B cell (primary cell): ENCODE measurements around the gene AFG3L2. TPM values are rescaled to one million over a fixed set of nuclear protein-coding genes. Genes with fewer than 3 reads are reported as not detected.
A peak's percentile ranks its signal among the peaks of the same experiment; 100 is the strongest.

Experiments used
- ATAC-seq: fragments of 200-7000 bp; cut with Tn5 transposase; one replicate; pipeline ENCODE4 v1.10.0; 2021; ENCODE audit warnings: low read depth, mild to moderate bottlenecking, moderate number of reproducible peaks, moderate library complexity
- CTCF ChIA-PET: fragments of 350-600 bp; sonication (Branson Sonifier 250); formaldehyde crosslinking; loops from one replicate; lab custom pipeline; 2021; ENCODE audit warnings: antibody characterized with exemption, inconsistent platforms; lab: Charles Lee
- POLR2A ChIA-PET: fragments of 350-600 bp; sonication (Branson Sonifier 250); formaldehyde crosslinking; loops from one replicate; lab custom pipeline; 2021; ENCODE audit warnings: antibody characterized with exemption; lab: Charles Lee
- DNase-seq: peaks from one replicate; pipeline ENCODE4 v3.0.0; 2013
- H2AFZ ChIP-seq: 2 replicates; pipeline ENCODE4 v1.6.1; 2012; ENCODE audit warnings: mild to moderate bottlenecking, low read depth, low read length; ENCODE audit not compliant: insufficient read depth, poor library complexity, severe bottlenecking
- H3K27ac ChIP-seq, 2 donors: 1 replicate in 1 of 2; 2 replicates in 1 of 2; pipeline ENCODE4 v1.5.1; 2012 to 2013; ENCODE audit warnings: low read length in 2 of 2, mild to moderate bottlenecking in 2 of 2, moderate library complexity in 1 of 2
- H3K27me3 ChIP-seq, 4 experiments: fragments of 200-600 bp in 1 of 4; sonication (generic) in 1 of 4; replicated peaks in 1 of 4; 1 replicate in 2 of 4; 2 replicates in 2 of 4; pipeline versions ENCODE4 v1.6.1 to v1.7.0; 2013 to 2016; ENCODE audit warnings: low read length in 3 of 4, mild to moderate bottlenecking in 2 of 4, mixed read lengths in 1 of 4, moderate library complexity in 1 of 4; ENCODE audit not compliant: insufficient read depth in 4 of 4, control insufficient read depth in 3 of 4; ENCODE audit errors: control extremely low read depth in 1 of 4
- H3K36me3 ChIP-seq, 2 experiments: replicated peaks in 1 of 2; 1 replicate in 1 of 2; 2 replicates in 1 of 2; pipeline versions ENCODE4 v1.6.1 to v1.7.1; 2013; ENCODE audit warnings: low read length in 1 of 2; ENCODE audit not compliant: insufficient read depth in 2 of 2, control insufficient read depth in 1 of 2; ENCODE audit errors: control extremely low read depth in 1 of 2, extremely low read depth in 1 of 2
- H3K4me1 ChIP-seq, 2 donors: fragments of 200-600 bp in 1 of 2; sonication (generic) in 1 of 2; 1 replicate in 1 of 2; 2 replicates in 1 of 2; pipeline versions ENCODE4 v1.5.1 to v1.6.1; 2013 to 2017; ENCODE audit warnings: low read length in 2 of 2; ENCODE audit not compliant: control insufficient read depth in 2 of 2, insufficient read depth in 2 of 2
- H3K4me2 ChIP-seq: replicated peaks from 2 replicates; pipeline ENCODE3; 2012; ENCODE audit warnings: mild to moderate bottlenecking, low read depth, low read length; ENCODE audit not compliant: poor library complexity, severe bottlenecking
- H3K4me3 ChIP-seq, 5 experiments: fragments of 200-600 bp in 1 of 5; sonication (generic) in 1 of 5; 1 replicate in 3 of 5; 2 replicates in 2 of 5; pipeline versions ENCODE4 v1.5.1 to v1.7.0; 2011 to 2016; ENCODE audit warnings: low read length in 4 of 5, mild to moderate bottlenecking in 4 of 5, low read depth in 2 of 5, control low read depth in 1 of 5, moderate library complexity in 1 of 5; ENCODE audit not compliant: insufficient read depth in 1 of 5; ENCODE audit errors: control extremely low read depth in 1 of 5, extremely low read depth in 1 of 5
- H3K79me2 ChIP-seq: fragments of 200-600 bp; sonication (generic); one replicate; pipeline ENCODE4 v1.6.0; 2016; ENCODE audit warnings: low read length; ENCODE audit not compliant: control insufficient read depth, insufficient read depth
- H3K9ac ChIP-seq: fragments of 200-600 bp; sonication (generic); 2 replicates; pipeline ENCODE4 v1.6.1; 2017; ENCODE audit warnings: mild to moderate bottlenecking, low read length, moderate library complexity
- H3K9me3 ChIP-seq, 3 donors: one replicate each; pipeline versions ENCODE4 v1.6.1 to v1.7.1; 2013; ENCODE audit warnings: low read length in 2 of 3; ENCODE audit not compliant: control insufficient read depth in 2 of 3, insufficient read depth in 1 of 3; ENCODE audit errors: control extremely low read depth in 1 of 3
- H4K20me1 ChIP-seq: 2 replicates; pipeline ENCODE4 v1.6.0; 2012; ENCODE audit warnings: mild to moderate bottlenecking, low read length; ENCODE audit not compliant: insufficient read depth, control insufficient read depth, poor library complexity, severe bottlenecking
- H3K27ac Mint-ChIP-seq: one replicate; pipeline ENCODE4 v1.8.0; 2021; ENCODE audit warnings: mixed read lengths
- H3K27me3 Mint-ChIP-seq: one replicate; pipeline ENCODE4 v1.8.0; 2021; ENCODE audit warnings: mixed read lengths
- H3K4me1 Mint-ChIP-seq: one replicate; pipeline ENCODE4 v1.8.0; 2021; ENCODE audit warnings: mixed read lengths
- H3K4me3 Mint-ChIP-seq: one replicate; pipeline ENCODE4 v1.8.0; 2021; ENCODE audit warnings: mixed read lengths
- H3K9me3 Mint-ChIP-seq: one replicate; pipeline ENCODE4 v1.8.0; 2022; ENCODE audit warnings: mixed read lengths; ENCODE audit not compliant: insufficient read depth
- EZH2 ChIP-seq: IDR thresholded peaks from 2 replicates; pipeline ENCODE4 v1.6.1; 2012; ENCODE audit warnings: borderline replicate concordance, low read depth, mild to moderate bottlenecking, moderate library complexity, low read length; ENCODE audit not compliant: insufficient read depth, poor library complexity, severe bottlenecking
- WGBS: methylation state at CpG from one replicate; pipeline ENCODE4 v1.1.5; 2013; ENCODE audit warnings: missing lambda C conversion rate; ENCODE audit not compliant: insufficient coverage; 5-methylcytosine and 5-hydroxymethylcytosine counted together
- intact Hi-C: fragments of 100-400 bp; cut with micrococcal nuclease; formaldehyde crosslinking; loops from one replicate; pipeline ENCODE4 v1.10.0; 2022
- polyA plus RNA-seq: library from polyadenylated mRNA; depleted of rRNA; stranded (reverse); fragments of >200 nt; gene quantifications from 2 replicates; pipeline ENCODE4 v1.2.3, GENCODE V29; 2012
- total RNA-seq, 2 donors: library from RNA; stranded (reverse); fragments of 120-200 nt in 1 of 2; gene quantifications; 1 replicate in 1 of 2; 2 replicates in 1 of 2; pipeline versions ENCODE4 v1.2.3 to v1.2.4, GENCODE V29; 2013 to 2022
- TF ChIP-seq, protein P1 (sequence below): fragments of 200-600 bp; IDR thresholded peaks from one replicate; pipeline ENCODE4 v1.8.0; 2022; ENCODE audit warnings: antibody characterized with exemption, mild to moderate bottlenecking

AFG3L2 gene
- total and polyA plus RNA-seq, 2 donors (not counting 1 experiment from before 2014, with no cell fraction given), result 11.9 to 40.7 TPM

DNA sequence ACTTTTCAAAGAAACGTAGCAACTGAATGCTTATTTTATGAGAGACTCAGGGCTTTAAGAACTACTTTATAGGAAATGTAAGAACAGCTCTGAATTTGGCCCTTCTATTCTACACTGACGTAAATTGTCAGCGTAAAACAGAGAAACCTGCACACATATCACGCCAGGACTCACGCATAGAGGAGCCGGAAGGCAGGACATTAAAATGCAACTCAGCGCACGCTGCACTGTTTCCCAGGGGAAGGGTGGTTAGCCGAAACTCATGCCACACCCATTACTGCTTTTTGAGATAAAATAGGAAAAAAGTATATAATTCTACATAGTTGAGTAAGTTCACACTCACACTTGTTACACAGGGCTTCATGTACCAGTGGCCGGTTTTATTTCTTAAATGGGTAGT, 61.5 kb downstream of the AFG3L2 start:
- Histone ChIP-seq H3K79me2 (no peaks in the 10 kb centered on the region), H3K4me1 (peaks cover 55 to 61% of the 10 kb centered on the region in 2 donors), H3K27ac (peak overlapping the region; percentile 82 to 84), H4K20me1 (no peaks in the 10 kb centered on the region), H2AFZ (peak overlapping the region; percentile 25), H3K36me3 (peaks cover 3 to 6% of the 10 kb centered on the region in 2 experiments), H3K4me2 (peak overlapping the region; percentile 61), H3K4me3 (peak overlapping the region in 3 of 5 experiments; percentile 8 to 47 (median 9)), H3K9me3 (peaks cover 6 to 15% (median 11%) of the 10 kb centered on the region in 3 donors), H3K27me3 (no peaks in the 10 kb centered on the region), H3K9ac (peak overlapping the region; percentile 39)
- TF ChIP-seq EZH2, result no peak
- TF ChIP-seq, protein P1, sequence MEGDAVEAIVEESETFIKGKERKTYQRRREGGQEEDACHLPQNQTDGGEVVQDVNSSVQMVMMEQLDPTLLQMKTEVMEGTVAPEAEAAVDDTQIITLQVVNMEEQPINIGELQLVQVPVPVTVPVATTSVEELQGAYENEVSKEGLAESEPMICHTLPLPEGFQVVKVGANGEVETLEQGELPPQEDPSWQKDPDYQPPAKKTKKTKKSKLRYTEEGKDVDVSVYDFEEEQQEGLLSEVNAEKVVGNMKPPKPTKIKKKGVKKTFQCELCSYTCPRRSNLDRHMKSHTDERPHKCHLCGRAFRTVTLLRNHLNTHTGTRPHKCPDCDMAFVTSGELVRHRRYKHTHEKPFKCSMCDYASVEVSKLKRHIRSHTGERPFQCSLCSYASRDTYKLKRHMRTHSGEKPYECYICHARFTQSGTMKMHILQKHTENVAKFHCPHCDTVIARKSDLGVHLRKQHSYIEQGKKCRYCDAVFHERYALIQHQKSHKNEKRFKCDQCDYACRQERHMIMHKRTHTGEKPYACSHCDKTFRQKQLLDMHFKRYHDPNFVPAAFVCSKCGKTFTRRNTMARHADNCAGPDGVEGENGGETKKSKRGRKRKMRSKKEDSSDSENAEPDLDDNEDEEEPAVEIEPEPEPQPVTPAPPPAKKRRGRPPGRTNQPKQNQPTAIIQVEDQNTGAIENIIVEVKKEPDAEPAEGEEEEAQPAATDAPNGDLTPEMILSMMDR, result no peak
- ATAC-seq (peak; percentile 71), DNase-seq (peak; percentile 55)
- CTCF ChIA-PET, result no interaction called here
- Mint-ChIP-seq H3K27me3 (no peaks in the 10 kb centered on the region), H3K4me1 (peaks cover 58% of the 10 kb centered on the region), H3K4me3 (peak overlapping the region; percentile 75), H3K9me3 (peaks cover 5% of the 10 kb centered on the region), H3K27ac (peak overlapping the region; percentile 74)
- POLR2A ChIA-PET, result no interaction called here
- intact Hi-C loops, result no loop called here
- 3% methylated on average over 5 of the region's 10 CpGs for WGBS

DNA sequence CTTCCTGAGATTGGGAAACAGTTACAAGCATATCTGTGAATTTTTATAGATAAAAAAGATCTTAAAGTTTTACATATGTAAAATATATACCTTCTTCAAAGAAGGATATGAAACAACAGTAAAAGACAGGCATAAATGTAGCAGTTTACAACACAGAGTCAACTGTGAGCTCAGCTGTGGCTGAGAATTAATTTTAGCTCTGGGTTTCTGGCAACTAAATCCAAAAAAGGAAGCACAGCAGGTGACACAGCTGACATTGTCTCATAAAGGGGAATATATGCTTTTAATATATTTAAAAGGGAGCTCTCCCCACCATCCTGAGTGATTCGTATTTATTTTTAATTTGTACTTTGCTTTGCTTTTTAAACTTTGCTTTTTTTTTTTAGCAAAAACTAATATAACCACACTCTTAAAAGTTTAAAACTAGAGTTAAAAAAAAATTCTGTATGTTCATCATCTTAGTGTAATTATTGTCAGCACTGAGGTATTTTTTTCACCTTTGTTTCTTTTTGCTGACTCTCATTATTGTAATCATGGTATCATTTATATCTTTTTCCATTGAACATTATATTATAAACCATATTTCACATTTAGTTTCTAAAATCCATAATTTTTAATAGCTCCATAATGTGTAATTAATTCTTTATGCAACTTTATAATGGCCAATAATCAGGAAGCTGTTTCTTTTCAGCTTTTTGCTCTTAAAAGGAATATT, 62.3 kb downstream of the AFG3L2 start:
- H3K27me3 Mint-ChIP-seq, result no peaks in the 10 kb centered on the region
- H3K4me1 Mint-ChIP-seq, result peaks cover 58% of the 10 kb centered on the region
- H4K20me1 ChIP-seq, result no peaks in the 10 kb centered on the region
- ATAC-seq (no peak), DNase-seq (peak; percentile 35)
- H3K4me2 ChIP-seq, result peak overlapping the region; percentile 61
- peak overlapping the region; percentile 39 for H3K4me3 Mint-ChIP-seq
- intact Hi-C loops, result no loop called here
- H3K9me3 ChIP-seq, result peaks cover 6 to 16% (median 11%) of the 10 kb centered on the region in 3 donors
- peaks cover 55 to 60% of the 10 kb centered on the region in 2 donors for H3K4me1 ChIP-seq
- ChIA-PET CTCF (interaction anchor here (1.0 to 1.7 kb wide), 2 partner anchors 12 to 13 kb away, joined by 5 to 7 read pairs; no protein-coding TSS in a partner anchor), POLR2A (no interaction called here)
- no peaks in the 10 kb centered on the region for H3K79me2 ChIP-seq
- peak overlapping the region; percentile 82 to 84 for H3K27ac ChIP-seq
- H3K27ac Mint-ChIP-seq, result no peak overlapping the region
- H3K9ac ChIP-seq, result peak overlapping the region; percentile 39
- no CpG with 5 or more reads among the region's 1 CpG for WGBS
- H3K36me3 ChIP-seq, result peaks cover 3 to 6% of the 10 kb centered on the region in 2 experiments
- H3K27me3 ChIP-seq, result no peaks in the 10 kb centered on the region
- no peak overlapping the region for H2AFZ ChIP-seq
- H3K9me3 Mint-ChIP-seq, result peaks cover 5% of the 10 kb centered on the region
- TF ChIP-seq, protein P1, result no peak
- no peak for TF ChIP-seq EZH2
- peak overlapping the region in 2 of 5 experiments; percentile 9 to 47 for H3K4me3 ChIP-seq
